22Rv1 (cell line): Measurements from ENCODE around the gene MAML3.

Experiments used
- ZFX ChIP-seq: fragments of 450-650 bp; IDR thresholded peaks from 2 replicates; pipeline ENCODE4 v1.6.1; 2017; ENCODE audit warnings: antibody characterized with exemption, borderline replicate concordance
- TF ChIP-seq, protein P1 (sequence below): fragments of 450-650 bp; IDR thresholded peaks from 2 replicates; pipeline ENCODE4 v1.5.1; 2017; ENCODE audit warnings: mild to moderate bottlenecking

DNA sequence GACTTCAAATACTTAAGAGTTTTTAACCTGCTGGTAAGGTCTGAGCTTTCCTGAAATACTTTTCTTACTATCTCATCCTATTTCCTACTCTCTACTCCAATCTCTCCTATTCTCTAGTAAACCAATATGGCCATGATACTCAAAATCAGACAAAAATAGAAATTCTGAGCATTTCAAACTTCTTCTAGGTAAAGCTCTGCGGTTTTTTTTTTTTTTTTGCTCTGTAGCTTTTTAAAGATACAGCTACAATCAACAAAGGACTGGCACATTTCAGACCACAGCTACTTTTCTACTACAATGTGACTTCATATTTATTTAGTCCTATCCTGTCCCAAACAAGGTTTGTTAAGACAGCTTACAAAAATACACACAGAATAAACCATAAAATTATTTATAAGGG is 31.1 kb downstream of the MAML3 start:
- TF ChIP-seq, protein P1, sequence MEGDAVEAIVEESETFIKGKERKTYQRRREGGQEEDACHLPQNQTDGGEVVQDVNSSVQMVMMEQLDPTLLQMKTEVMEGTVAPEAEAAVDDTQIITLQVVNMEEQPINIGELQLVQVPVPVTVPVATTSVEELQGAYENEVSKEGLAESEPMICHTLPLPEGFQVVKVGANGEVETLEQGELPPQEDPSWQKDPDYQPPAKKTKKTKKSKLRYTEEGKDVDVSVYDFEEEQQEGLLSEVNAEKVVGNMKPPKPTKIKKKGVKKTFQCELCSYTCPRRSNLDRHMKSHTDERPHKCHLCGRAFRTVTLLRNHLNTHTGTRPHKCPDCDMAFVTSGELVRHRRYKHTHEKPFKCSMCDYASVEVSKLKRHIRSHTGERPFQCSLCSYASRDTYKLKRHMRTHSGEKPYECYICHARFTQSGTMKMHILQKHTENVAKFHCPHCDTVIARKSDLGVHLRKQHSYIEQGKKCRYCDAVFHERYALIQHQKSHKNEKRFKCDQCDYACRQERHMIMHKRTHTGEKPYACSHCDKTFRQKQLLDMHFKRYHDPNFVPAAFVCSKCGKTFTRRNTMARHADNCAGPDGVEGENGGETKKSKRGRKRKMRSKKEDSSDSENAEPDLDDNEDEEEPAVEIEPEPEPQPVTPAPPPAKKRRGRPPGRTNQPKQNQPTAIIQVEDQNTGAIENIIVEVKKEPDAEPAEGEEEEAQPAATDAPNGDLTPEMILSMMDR: no peak
- TF ChIP-seq ZFX: no peak
